Thyroid gland (tissue), 4 donors: Measurements from ENCODE around the gene CROCC2. TPM values are rescaled to one million over a fixed set of nuclear protein-coding genes. Genes with fewer than 3 reads are reported as not detected.

ENCODE experiments used
- DNase-seq, 2 donors: peaks; one replicate each; pipeline ENCODE4 v3.0.0-alpha.2; 2019
- H3K27ac ChIP-seq, 3 donors: fragments of 200-600 bp; sonication (generic); 1 replicate in 2 of 3; 2 replicates in 1 of 3; pipeline ENCODE4 v1.5.1; 2016 to 2019; ENCODE audit warnings: mild to moderate bottlenecking in 1 of 3, moderate library complexity in 1 of 3
- H3K27me3 ChIP-seq: fragments of 200-600 bp; sonication (generic); one replicate; pipeline ENCODE4 v1.5.1; 2019
- H3K36me3 ChIP-seq, 2 donors: fragments of 200-600 bp; sonication (generic); one replicate each; pipeline ENCODE4 v1.5.1; 2016 to 2019
- H3K4me1 ChIP-seq, 2 donors: fragments of 200-600 bp; sonication (generic); one replicate each; pipeline ENCODE4 v1.5.1; 2017 to 2019
- H3K4me3 ChIP-seq, 3 donors: fragments of 200-600 bp; sonication (generic); replicated peaks in 1 of 3; 1 replicate in 2 of 3; 2 replicates in 1 of 3; pipeline ENCODE4 v1.5.1; 2016; ENCODE audit warnings: mild to moderate bottlenecking in 1 of 3
- H3K9me3 ChIP-seq: fragments of 200-600 bp; sonication (generic); one replicate; pipeline ENCODE4 v1.5.1; 2017
- POLR2A ChIP-seq, 2 donors: fragments of 450-650 bp; IDR thresholded peaks; one replicate each; pipeline ENCODE4 v1.6.1; 2017; ENCODE audit warnings: antibody characterized with exemption in 2 of 2, mild to moderate bottlenecking in 2 of 2, moderate library complexity in 1 of 2
- WGBS, 2 donors: methylation state at CpG; one replicate each; pipeline ENCODE4 v1.1.5; 2017; 5-methylcytosine and 5-hydroxymethylcytosine counted together
- intact Hi-C: fragments of 100-400 bp; cut with DNase I; formaldehyde crosslinking; loops from one replicate; pipeline ENCODE4 v1.15.1; 2023
- total RNA-seq, 4 donors: library from RNA; depleted of rRNA; stranded (reverse); fragments of >200 nt; gene quantifications; one replicate each; pipeline ENCODE4 v1.2.3, GENCODE V29; 2016
- TF ChIP-seq, protein P1 (sequence below), 6 experiments: fragments of 200-600 bp in 3 of 6; fragments of 450-650 bp in 3 of 6; sonication (generic) in 3 of 6; IDR thresholded peaks; one replicate each; pipeline ENCODE4 v1.5.1; 2016 to 2019; ENCODE audit warnings: antibody characterized with exemption in 6 of 6, mild to moderate bottlenecking in 2 of 6, inconsistent platforms in 1 of 6, moderate library complexity in 1 of 6

CROCC2 gene
- total RNA-seq, 4 donors from 2014 or later, result not detected

GRCh38 chr2:240869109-240869955, 36.8 kb upstream of the CROCC2 start:
- no peak overlapping the region for H3K27ac ChIP-seq
- WGBS, 2 donors, result 95 to 97% methylated on average over 18 to 25 of the region's 25 CpGs
- H3K4me1 ChIP-seq, result no peaks in the 10 kb centered on the region
- no peak for DNase-seq
- no peaks in the 10 kb centered on the region for H3K36me3 ChIP-seq
- no peak overlapping the region for H3K4me3 ChIP-seq
- H3K27me3 ChIP-seq, result no peaks in the 10 kb centered on the region
- intact Hi-C loops, result no loop called here
- no peaks in the 10 kb centered on the region for H3K9me3 ChIP-seq
- TF ChIP-seq POLR2A (IDR thresholded peaks at IDR 0.05), result no peak
- TF ChIP-seq, protein P1, sequence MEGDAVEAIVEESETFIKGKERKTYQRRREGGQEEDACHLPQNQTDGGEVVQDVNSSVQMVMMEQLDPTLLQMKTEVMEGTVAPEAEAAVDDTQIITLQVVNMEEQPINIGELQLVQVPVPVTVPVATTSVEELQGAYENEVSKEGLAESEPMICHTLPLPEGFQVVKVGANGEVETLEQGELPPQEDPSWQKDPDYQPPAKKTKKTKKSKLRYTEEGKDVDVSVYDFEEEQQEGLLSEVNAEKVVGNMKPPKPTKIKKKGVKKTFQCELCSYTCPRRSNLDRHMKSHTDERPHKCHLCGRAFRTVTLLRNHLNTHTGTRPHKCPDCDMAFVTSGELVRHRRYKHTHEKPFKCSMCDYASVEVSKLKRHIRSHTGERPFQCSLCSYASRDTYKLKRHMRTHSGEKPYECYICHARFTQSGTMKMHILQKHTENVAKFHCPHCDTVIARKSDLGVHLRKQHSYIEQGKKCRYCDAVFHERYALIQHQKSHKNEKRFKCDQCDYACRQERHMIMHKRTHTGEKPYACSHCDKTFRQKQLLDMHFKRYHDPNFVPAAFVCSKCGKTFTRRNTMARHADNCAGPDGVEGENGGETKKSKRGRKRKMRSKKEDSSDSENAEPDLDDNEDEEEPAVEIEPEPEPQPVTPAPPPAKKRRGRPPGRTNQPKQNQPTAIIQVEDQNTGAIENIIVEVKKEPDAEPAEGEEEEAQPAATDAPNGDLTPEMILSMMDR (IDR thresholded peaks at IDR 0.05), result no peak

DNA sequence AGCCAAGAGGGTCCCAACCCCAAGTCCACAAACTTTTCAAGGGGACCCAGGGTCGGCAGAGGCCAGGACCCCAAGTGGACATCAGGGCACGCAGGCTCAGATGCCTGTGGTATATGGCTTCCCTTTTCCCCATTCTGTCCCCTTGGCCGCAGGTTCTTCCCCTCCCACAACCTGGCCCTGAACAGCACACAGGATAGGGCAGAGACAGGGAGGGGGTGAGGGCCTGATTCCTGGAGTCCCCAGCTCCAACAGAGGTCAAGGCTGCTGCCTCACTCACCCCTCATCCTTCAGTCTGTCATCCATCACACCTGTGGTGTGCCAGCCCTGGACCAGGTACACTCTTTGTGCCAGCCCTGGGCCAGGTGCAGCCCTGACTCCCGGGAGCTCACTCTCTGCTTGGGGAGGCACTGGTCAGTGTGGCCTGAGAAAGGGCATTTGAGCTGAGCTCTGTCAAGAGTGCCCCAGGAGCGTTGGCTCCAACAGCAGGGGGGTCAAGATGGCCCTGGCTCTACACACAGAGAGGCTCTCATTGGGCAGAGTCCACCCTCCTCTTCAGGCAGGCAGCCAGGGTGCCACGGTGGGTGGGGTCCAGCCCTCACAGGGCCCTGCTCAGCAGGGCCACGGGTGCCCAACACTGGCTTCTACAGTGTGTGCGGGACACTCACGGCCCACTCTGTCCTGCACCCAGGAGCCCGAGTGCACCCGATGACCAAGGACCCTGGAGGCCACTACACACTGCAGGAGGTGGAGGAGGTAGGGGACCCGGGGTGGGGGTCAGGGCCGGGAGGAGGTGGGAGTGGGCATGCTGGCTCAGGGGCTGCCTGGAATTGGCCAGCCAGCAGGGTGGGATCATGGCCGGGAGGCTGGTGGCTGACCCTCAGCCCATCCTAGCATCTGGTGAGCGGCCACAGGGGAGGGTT, 35.9 kb upstream of the CROCC2 start:
- intact Hi-C loops, result no loop called here
- H3K9me3 ChIP-seq, result no peaks in the 10 kb centered on the region
- no peak for DNase-seq
- no peaks in the 10 kb centered on the region for H3K4me1 ChIP-seq
- H3K36me3 ChIP-seq, result no peaks in the 10 kb centered on the region
- WGBS, 2 donors, result 92 to 93% methylated on average over 4 to 6 of the region's 15 CpGs
- H3K27me3 ChIP-seq, result no peaks in the 10 kb centered on the region
- no peak overlapping the region for H3K27ac ChIP-seq
- no peak for TF ChIP-seq POLR2A (IDR thresholded peaks at IDR 0.05)
- TF ChIP-seq, protein P1 (IDR thresholded peaks at IDR 0.05), result no peak
- H3K4me3 ChIP-seq, result no peak overlapping the region

DNA sequence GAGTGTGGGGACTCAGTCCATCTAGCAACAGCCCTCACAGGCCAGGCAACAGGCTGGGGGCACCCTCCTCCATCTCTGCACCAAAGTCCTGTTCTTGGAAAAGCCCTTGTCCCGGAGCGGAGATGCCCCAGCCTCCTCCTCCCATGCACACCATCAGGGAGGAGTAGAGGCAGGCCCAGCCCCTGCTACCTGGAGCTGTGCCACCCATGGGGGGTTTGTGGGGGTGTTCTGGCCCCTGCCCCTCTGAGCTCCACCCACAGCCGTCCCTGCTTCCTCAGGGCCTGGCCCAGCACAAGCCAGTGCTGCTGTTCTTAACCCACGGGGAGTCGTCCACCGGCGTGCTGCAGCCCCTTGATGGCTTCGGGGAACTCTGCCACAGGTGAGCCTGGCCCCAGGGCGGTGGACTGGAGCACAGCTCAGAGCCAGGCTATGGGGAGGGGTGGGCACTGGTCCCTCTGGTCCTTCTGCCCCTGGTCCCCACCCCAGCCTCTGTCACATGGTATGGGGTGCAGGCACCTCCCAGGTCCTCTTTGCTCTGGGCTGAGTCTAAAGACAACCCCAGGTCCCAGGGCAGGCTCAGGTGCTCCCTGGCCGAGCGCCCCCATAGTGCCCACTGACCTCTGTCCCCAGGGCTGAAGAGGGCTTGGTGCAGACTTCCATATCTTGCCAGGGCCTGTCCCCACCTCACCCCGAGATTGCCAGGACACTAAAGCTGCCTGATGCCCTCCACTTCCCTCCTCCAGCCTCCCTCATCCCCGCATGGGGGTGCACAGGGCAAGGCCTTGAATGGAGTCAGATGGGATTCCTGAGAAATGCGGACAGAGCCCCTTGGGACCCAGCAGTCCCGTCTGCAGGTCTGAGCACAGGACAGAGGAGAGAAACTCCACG, 34.8 kb upstream of the CROCC2 start:
- WGBS, 2 donors, result 78 to 82% methylated on average over 7 to 8 of the region's 16 CpGs
- no peak for DNase-seq
- no peaks in the 10 kb centered on the region for H3K36me3 ChIP-seq
- no peaks in the 10 kb centered on the region for H3K27me3 ChIP-seq
- H3K27ac ChIP-seq, result no peak overlapping the region
- no peaks in the 10 kb centered on the region for H3K9me3 ChIP-seq
- H3K4me3 ChIP-seq, result no peak overlapping the region
- intact Hi-C loops, result no loop called here
- H3K4me1 ChIP-seq, result no peaks in the 10 kb centered on the region
- TF ChIP-seq, protein P1 (IDR thresholded peaks at IDR 0.05), result no peak
- TF ChIP-seq POLR2A (IDR thresholded peaks at IDR 0.05), result no peak

DNA sequence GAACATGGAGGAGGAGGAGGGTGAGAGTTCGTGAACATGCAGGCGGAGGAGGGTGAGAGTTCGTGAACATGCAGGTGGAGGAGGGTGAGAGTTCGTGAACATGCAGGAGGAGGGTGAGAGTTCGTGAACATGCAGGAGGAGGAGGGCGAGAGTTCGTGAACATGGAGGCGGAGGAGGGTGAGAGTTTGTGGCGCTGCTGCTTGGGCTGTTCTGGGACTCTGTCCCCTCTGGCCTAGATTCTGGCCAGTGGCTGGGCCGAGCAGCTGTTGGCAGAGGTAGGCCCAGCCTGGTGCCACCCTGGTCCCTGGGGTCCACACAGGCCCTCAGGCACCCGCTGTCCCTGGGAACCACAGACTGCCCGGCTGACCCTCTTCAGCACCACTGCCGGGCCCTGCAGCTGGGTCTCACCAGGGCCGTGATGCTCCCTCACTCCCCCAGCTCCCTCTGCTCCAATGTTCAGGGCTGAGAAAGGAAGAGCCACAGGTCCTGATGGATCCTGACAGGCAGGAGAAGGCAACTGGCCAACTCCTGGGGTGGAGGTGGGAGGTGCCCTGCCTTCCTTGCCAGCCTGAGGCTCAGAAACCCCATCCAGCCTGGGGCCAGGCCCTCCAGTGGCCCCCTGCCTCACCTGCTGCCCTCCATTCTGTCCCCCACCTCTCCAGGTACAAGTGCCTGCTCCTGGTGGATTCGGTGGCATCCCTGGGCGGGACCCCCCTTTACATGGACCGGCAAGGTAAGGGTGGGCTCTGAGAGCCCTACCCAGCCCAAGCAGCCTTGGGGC, 33.6 kb upstream of the CROCC2 start:
- no peaks in the 10 kb centered on the region for H3K4me1 ChIP-seq
- TF ChIP-seq, protein P1 (IDR thresholded peaks at IDR 0.05), result no peak
- TF ChIP-seq POLR2A (IDR thresholded peaks at IDR 0.05), result no peak
- H3K9me3 ChIP-seq, result no peaks in the 10 kb centered on the region
- no peaks in the 10 kb centered on the region for H3K36me3 ChIP-seq
- no peak overlapping the region for H3K4me3 ChIP-seq
- no peaks in the 10 kb centered on the region for H3K27me3 ChIP-seq
- WGBS, 2 donors, result 87 to 91% methylated on average over 13 of the region's 17 CpGs
- DNase-seq, result no peak
- intact Hi-C loops, result no loop called here
- no peak overlapping the region for H3K27ac ChIP-seq
